ENCODE results near the gene GAB1. TPM values are rescaled to one million over a fixed set of nuclear protein-coding genes. Genes with fewer than 3 reads are reported as not detected.

The GAB1 gene
- polyA plus RNA-seq, 1 donor from 2014 or later = 2.1 TPM

DNA sequence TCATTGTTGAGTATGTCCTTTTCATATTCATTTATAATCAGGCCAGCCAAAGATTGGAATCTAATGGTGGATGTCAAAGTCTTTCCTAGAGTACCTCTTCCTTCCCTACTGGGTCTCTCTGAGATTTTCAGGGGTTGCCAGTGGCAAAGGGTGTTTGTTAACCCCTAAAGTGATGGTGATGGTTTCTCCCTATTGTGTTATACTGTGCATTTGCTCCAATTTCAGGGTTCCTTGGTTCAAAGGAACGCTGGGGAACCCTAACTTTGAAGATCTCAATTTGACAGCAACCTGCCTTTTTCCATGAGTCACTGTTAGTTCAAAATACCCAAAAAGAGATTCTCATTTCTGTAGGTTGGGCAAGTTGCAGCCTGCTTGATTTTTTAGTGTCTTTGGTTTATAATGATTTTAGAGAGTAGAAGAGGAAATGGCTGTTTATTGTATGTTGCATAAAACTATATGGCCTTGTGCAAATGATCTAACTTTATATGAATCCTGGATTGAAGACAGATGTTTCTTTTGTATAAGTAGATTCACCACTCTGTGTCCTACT lies 23.0 kb downstream of the GAB1 start:
- Mint-ChIP-seq H3K9me3 (no peaks in the 10 kb centered on the region), H3K27ac (peak overlapping the region; percentile 71 to 97 (median 94)), H3K4me1 (peaks cover 22 to 35% (median 26%) of the 10 kb centered on the region in 3 donors), H3K36me3 (no peaks in the 10 kb centered on the region), H3K27me3 (no peaks in the 10 kb centered on the region), H3K4me3 (peak overlapping the region in 3 of 4 donors; percentile 66 to 83 (median 80))

DNA sequence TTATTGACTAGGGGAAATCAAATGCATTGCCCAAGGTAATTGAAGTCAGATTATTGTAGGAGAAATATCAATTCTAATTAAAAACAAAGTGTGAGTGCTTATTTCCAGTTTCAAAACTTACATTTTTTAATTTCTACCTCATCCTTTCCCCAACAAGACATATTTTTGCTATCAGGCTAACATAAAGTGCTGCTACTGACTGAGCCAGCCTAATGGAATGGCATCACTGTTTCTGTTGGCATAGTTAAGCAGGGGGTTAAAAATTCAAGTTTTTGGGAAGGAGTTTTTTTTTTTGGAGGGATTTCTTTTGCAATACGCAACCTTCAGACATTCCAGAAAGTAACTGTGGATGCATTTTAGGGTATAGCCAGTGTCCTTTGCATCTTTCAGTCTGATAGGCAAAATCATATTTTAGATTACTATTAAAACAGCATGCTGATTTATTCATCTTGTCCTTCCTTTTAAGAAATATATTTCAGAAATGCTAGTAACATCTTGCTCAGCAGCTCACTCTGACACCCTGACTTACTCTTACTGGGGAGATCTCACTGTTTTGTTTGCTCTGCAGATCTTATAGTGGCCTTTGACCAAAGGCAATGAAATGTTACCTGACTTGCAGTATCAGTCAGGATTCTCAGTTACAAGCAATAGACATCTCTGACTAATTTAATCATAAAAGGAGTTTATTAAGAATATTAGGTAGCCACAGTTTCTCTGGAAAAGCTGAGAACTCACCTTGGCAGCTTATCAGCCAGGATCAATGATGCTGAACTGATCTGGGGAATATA lies 24.4 kb downstream of the GAB1 start:
- H3K27ac Mint-ChIP-seq = no peak overlapping the region
- H3K9me3 Mint-ChIP-seq = no peaks in the 10 kb centered on the region
- H3K27me3 Mint-ChIP-seq = no peaks in the 10 kb centered on the region
- H3K4me1 Mint-ChIP-seq = peaks cover 19 to 39% (median 24%) of the 10 kb centered on the region in 3 donors
- no peaks in the 10 kb centered on the region for H3K36me3 Mint-ChIP-seq
- no peak overlapping the region for H3K4me3 Mint-ChIP-seq

DNA sequence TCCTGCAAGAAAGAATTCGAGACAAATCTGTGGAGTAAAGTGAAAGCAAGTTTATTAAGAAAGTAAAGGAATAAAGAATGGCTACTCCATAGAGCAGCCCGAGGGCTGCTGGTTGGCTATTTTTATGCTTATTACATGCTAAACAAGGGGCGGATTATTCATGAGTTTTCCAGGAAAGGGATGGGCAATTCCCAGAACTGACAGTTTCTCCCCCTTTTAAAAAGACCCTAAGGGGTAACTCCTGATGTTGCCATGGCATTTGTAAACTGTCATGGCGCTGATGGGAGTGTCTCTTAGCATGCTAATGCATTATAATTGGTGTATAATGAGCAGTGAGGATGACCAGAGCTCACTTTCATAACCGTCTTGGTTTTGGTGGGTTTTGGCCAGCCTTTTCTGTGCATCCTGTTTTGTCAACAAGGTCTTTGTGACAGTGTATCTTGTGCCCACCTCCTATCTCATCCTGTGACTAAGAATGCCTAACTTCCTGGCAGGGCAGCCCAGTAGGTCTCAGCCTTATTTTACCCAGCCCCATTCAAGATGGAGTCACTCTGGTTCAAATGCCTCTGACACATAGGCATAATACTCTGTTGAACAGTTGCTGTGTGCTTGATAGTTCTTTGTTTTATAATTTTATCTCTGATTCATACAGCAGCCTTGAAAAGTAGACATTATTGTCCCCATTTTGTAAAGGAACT lies 25.8 kb downstream of the GAB1 start:
- Mint-ChIP-seq H3K27ac (no peak overlapping the region), H3K4me1 (peaks cover 16 to 26% (median 17%) of the 10 kb centered on the region in 3 donors), H3K27me3 (no peaks in the 10 kb centered on the region), H3K9me3 (no peaks in the 10 kb centered on the region), H3K36me3 (no peaks in the 10 kb centered on the region), H3K4me3 (no peak overlapping the region)

DNA sequence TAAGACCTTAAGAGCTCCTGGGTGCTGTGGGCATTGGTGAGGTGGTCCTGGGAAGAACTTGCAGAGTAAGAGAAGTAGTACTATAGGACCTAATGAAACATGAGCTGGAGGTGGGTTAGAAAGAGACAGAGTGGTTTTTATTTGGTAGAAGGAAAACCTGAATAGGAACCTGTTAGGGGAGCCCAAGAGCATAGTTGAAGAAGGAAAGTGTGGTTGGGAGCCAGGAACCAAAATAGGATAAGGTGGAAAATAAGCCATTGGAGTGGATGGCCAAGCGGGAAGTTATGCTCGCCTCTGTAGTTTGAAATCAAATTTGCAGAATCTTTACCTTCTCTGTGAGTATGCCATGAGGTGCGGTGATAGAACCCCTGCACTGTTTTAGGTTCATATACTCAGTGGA lies 26.7 kb downstream of the GAB1 start:
- Mint-ChIP-seq H3K27me3 (no peaks in the 10 kb centered on the region), H3K36me3 (no peaks in the 10 kb centered on the region), H3K4me1 (peaks cover 16 to 25% (median 17%) of the 10 kb centered on the region in 3 donors), H3K27ac (peak overlapping the region in 1 of 3 donors; percentile 4), H3K9me3 (no peaks in the 10 kb centered on the region), H3K4me3 (no peak overlapping the region)

DNA sequence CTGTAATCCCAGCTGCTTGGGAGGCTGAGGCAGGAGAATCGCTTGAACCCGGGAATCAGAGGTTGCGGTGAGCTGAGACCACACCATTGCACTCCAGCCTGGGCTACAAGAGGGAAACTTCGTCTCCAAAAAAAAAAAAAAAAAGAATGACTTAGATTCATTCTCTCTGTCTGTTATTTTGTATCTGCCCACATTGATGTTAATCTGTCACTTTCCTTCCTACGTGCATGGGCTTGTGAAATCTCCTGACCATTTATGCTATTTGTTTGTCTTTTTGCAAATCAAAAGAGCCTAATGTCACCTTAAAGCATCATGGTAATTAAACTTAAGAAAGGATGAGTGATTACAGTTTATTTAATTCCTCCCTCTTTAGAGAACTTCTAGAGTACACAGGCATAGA lies 27.4 kb downstream of the GAB1 start:
- no peak overlapping the region for H3K4me3 Mint-ChIP-seq
- H3K4me1 Mint-ChIP-seq = peaks cover 9 to 19% (median 12%) of the 10 kb centered on the region in 3 donors
- H3K9me3 Mint-ChIP-seq = no peaks in the 10 kb centered on the region
- H3K27me3 Mint-ChIP-seq = no peaks in the 10 kb centered on the region
- H3K36me3 Mint-ChIP-seq = no peaks in the 10 kb centered on the region
- no peak overlapping the region for H3K27ac Mint-ChIP-seq

DNA sequence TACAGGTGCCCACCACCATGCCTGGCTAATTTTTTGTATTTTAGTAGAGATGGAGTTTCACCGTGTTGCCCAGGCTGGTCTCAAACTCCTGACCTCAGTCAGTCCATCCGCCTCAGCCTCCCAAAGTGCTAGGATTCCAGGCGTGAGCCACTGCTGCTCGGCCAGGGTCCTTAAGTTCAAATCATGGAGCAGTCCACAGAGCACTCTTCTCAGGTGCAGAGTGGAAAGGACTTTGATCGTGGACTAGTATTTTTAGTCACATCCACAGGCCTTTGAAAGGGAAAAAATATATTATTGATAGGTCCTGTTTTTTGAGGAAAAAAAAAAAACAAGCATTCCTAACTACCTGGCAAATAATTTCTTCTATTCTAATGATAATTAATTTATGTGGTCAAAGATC lies 31.2 kb downstream of the GAB1 start:
- no peak overlapping the region for H3K27ac Mint-ChIP-seq
- H3K4me1 Mint-ChIP-seq = peaks cover 6 to 19% (median 7%) of the 10 kb centered on the region in 3 donors
- peaks cover 0 to 7% (median 3%) of the 10 kb centered on the region in 3 donors for H3K9me3 Mint-ChIP-seq
- H3K27me3 Mint-ChIP-seq = peaks cover 2% of the 10 kb centered on the region
- no peak overlapping the region for H3K4me3 Mint-ChIP-seq
- H3K36me3 Mint-ChIP-seq = peaks cover 3% of the 10 kb centered on the region

DNA sequence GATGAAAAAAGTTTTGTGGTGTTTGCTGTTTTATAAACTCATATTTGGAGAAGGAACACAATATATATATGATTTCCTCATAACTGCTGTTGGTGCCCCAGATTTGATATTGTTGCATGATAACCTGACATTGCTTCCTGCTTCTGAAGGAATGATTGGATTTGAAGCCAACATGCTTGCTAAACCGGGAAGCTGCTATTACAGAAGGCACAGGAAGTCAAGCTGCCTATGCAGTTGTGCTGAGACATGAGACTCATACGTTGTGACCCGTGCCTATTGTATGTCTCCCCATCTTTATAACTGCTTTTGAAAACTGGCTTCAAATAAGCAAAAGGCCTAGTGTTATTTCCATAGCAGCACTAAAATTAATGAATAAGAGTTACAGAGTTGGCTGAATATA lies 32.9 kb downstream of the GAB1 start:
- Mint-ChIP-seq H3K4me1 (peaks cover 4 to 15% (median 7%) of the 10 kb centered on the region in 3 donors), H3K9me3 (peaks cover 0 to 7% (median 3%) of the 10 kb centered on the region in 3 donors), H3K27ac (no peak overlapping the region), H3K27me3 (peaks cover 2% of the 10 kb centered on the region), H3K4me3 (no peak overlapping the region), H3K36me3 (peaks cover 3% of the 10 kb centered on the region)

DNA sequence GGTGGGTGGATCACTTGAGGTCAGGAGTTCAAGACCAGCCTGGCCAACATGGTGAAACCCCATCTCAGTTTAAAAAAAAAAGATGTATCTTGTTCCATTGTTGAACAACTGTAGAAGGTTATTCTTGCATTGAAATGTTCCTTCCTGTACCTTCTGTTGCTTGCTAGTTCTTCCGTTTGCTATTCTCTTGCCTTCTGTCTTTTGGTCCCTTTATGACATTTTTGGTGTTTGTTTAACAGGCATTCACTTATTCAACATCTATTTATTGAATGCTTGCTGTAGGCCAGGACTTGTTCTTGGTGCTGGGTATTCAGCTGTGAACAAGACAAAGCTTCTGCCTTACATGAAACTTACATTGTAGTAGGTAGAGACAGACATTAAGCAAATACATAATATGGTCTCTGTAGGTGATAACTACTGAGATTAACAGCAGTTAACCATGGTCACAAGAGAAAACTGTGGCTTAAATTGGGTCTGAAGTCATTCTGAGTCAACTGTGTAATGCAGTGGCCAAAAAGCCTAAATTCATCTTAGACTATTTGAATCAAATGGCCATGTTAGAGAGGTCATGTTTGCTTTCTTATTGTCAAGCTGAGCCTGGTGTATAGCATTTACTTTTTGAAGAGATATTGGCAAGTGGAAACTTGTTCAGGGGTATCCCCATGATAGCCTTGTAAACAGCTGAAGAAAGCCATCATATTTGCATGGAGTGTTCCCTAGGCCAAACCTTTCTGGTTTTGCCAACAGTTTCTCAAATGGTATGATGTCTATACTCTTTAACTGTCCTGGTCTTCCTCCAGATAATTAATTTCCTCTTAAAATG lies 35.6 kb downstream of the GAB1 start:
- Mint-ChIP-seq H3K4me1 (peaks cover 14 to 26% (median 18%) of the 10 kb centered on the region in 3 donors), H3K27ac (peak overlapping the region in 2 of 3 donors; percentile 40 to 51), H3K27me3 (peaks cover 2% of the 10 kb centered on the region), H3K36me3 (peaks cover 3% of the 10 kb centered on the region), H3K9me3 (peaks cover 0 to 7% (median 3%) of the 10 kb centered on the region in 3 donors), H3K4me3 (peak overlapping the region in 2 of 4 donors; percentile 55 to 69)

DNA sequence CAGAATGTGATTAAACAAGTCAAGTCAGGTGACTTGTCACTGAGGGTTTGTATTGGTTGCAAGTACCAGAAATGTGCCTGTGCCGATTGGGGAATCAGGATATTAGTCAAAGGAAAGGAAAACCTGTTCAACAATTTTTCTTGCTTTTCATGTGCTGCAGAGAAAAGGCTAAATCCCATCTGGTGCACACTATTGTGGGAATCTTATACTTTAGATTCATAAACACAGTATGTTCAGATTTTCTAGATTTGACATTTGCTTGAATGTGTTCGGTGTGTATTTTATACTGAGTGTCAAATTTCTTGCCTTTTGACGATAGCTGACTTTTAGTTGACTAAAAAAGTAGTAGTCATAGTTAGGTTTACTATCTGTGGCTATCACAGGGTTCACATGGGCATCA lies 37.6 kb downstream of the GAB1 start:
- Mint-ChIP-seq H3K4me3 (no peak overlapping the region), H3K36me3 (peaks cover 3% of the 10 kb centered on the region), H3K27ac (no peak overlapping the region), H3K4me1 (peaks cover 29 to 42% (median 35%) of the 10 kb centered on the region in 3 donors), H3K27me3 (peaks cover 2% of the 10 kb centered on the region), H3K9me3 (peaks cover 0 to 7% (median 3%) of the 10 kb centered on the region in 3 donors)

DNA sequence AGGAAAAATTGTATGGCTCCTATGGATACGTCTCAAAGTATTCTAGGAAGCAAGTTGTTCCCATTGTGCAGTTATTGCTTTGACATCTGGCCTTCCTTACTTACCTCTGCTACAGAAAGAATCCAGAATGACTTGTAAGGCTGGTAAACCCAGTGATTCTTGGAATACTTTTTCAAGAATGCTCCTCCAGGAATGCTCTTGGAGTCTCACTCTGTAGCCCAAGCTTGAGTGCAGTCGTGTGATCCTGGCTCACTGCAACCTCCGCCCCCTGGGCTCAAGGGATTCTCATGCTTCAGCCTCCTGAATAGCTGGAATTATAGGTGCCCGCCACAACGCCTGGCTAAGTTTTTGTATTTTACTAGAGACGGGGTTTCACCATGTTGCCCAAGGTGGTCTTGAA lies 38.1 kb downstream of the GAB1 start:
- H3K4me1 Mint-ChIP-seq = peaks cover 29 to 43% (median 30%) of the 10 kb centered on the region in 3 donors
- H3K27me3 Mint-ChIP-seq = no peaks in the 10 kb centered on the region
- no peak overlapping the region for H3K27ac Mint-ChIP-seq
- no peak overlapping the region for H3K4me3 Mint-ChIP-seq
- H3K36me3 Mint-ChIP-seq = peaks cover 3% of the 10 kb centered on the region
- peaks cover 0 to 7% (median 3%) of the 10 kb centered on the region in 3 donors for H3K9me3 Mint-ChIP-seq

DNA sequence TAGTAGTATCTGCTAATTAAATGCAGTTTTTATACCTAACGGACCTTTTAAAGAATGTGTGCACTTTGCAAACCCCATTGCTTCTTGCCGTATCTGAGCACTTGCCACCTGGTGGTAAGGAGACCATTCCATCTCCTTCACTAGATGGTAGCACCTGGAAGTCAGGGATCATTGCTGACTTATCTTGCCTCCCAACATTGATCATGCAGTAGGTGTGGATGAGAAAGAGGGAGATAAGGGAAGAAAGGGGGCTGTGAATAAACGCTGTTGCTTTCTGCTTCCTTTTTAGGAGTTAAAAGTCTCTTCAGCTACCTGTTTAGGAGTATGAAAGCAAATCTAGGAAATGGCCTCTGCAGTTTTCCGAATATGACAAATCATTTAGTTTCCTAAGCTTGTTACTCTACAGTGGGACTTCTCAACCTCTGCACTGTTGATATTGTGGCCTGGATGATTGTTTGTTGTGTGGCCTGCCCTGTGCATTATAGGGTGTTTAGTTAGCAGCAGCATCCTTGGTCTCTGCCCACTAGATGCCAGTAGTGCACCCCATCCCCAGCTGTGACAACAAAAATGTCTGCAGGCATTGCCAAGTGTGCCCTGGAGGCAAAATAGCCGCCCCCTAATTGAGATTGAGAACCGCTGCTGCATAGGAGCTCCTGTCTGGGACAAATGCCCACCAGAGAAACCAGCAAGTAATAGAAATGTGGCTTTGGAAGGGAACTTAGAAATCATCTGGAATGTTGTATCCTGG lies 38.8 kb downstream of the GAB1 start:
- no peak overlapping the region for H3K27ac Mint-ChIP-seq
- H3K4me1 Mint-ChIP-seq = peaks cover 29 to 43% (median 30%) of the 10 kb centered on the region in 3 donors
- peak overlapping the region in 1 of 4 donors; percentile 50 for H3K4me3 Mint-ChIP-seq

DNA sequence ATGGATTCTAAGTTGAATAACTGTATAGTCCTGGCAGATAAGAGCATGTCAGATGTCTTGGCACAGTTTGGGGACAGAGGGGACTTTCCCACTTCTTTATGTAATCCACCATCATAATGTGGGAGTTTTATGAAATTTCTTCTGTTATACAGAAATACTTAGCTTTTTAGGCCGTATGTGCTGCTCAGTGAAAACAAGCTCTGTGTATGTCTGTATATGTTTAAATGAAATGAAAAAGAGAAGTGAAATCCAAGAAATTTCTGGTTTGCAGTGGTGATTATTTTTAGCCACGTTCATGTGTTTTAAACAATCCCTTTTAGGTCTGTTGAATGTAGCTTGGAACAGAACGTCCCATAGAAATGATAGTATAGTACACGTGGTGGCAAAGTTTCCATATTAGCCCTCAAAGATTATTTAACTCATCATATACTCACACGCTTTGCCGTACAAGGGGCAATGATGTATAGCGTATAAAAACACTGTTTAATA lies 41.0 kb downstream of the GAB1 start:
- H3K27ac Mint-ChIP-seq = peak overlapping the region in 2 of 3 donors; percentile 5 to 83
- no peaks in the 10 kb centered on the region for H3K27me3 Mint-ChIP-seq
- no peaks in the 10 kb centered on the region for H3K9me3 Mint-ChIP-seq
- no peaks in the 10 kb centered on the region for H3K36me3 Mint-ChIP-seq
- peak overlapping the region in 3 of 4 donors; percentile 38 to 75 (median 51) for H3K4me3 Mint-ChIP-seq
- peaks cover 33 to 42% (median 42%) of the 10 kb centered on the region in 3 donors for H3K4me1 Mint-ChIP-seq

More for the DNA sequence above, 38.8 kb downstream of the GAB1 start:
- H3K9me3 Mint-ChIP-seq = peaks cover 0 to 7% (median 3%) of the 10 kb centered on the region in 3 donors
- H3K27me3 Mint-ChIP-seq = no peaks in the 10 kb centered on the region
- H3K36me3 Mint-ChIP-seq = no peaks in the 10 kb centered on the region

DNA sequence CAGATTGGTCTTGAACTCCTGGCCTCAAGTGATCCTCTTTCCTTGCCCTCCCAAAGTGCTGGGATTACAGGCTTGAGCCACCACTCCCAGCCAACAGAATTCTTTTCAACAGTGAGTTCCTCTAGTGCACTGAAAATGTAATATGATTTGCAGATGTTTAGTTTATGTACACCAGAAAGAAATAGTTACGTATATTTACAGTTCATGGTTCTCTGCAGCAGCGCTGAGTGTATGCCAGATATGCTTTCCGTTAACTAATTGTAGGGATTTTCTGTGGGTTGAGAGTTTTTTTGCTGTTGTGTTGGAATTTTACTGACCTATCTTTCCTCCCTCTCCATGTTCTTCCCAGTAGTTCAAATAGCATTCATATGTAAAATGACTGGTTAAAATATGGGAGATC lies 44.0 kb downstream of the GAB1 start:
- H3K27ac Mint-ChIP-seq = no peak overlapping the region
- H3K36me3 Mint-ChIP-seq = no peaks in the 10 kb centered on the region
- H3K27me3 Mint-ChIP-seq = no peaks in the 10 kb centered on the region
- H3K4me1 Mint-ChIP-seq = peaks cover 37 to 40% (median 37%) of the 10 kb centered on the region in 3 donors
- peaks cover 0 to 2% (median 0%) of the 10 kb centered on the region in 3 donors for H3K9me3 Mint-ChIP-seq
- H3K4me3 Mint-ChIP-seq = no peak overlapping the region
